ENCODE results near the gene SLC2A2. TPM values are rescaled to one million over a fixed set of nuclear protein-coding genes. Genes with fewer than 3 reads are reported as not detected.

SLC2A2 gene
- total and polyA plus RNA-seq, 12 donors, result not detected

GRCh38 chr3:170985304-170985703 is 41.2 kb downstream of the SLC2A2 start:
- DNase-seq (no peak), ATAC-seq (no peak)
- Histone ChIP-seq H3K27ac (no peak overlapping the region), H3K9me3 (peaks cover 0 to 9% (median 0%) of the 10 kb centered on the region in 11 donors), H3K4me3 (no peak overlapping the region), H3K27me3 (peaks cover 0 to 5% (median 0%) of the 10 kb centered on the region in 7 donors), H3K36me3 (no peaks in the 10 kb centered on the region), H3K4me1 (no peaks in the 10 kb centered on the region)
- no peak for TF ChIP-seq CTCF (IDR thresholded peaks at IDR 0.05)
- intact Hi-C loops (cut with DNase I), result no loop called here
- WGBS, 2 donors, result 96% methylated on average over 2 of the region's 2 CpGs

- intact Hi-C loops (cut with DNase I), result no loop called here
- Histone ChIP-seq H3K27ac (no peak overlapping the region), H3K27me3 (peaks cover 0 to 5% (median 0%) of the 10 kb centered on the region in 7 donors), H3K4me1 (no peaks in the 10 kb centered on the region), H3K4me3 (no peak overlapping the region), H3K36me3 (no peaks in the 10 kb centered on the region), H3K9me3 (peaks cover 0 to 9% (median 0%) of the 10 kb centered on the region in 11 donors)
- 89 to 91% methylated on average over 2 of the region's 2 CpGs for WGBS, 2 donors
- ATAC-seq (no peak), DNase-seq (no peak)
- TF ChIP-seq CTCF (IDR thresholded peaks at IDR 0.05), result no peak
Measured at GRCh38 chr3:170982733-170983132, 43.8 kb downstream of the SLC2A2 start.

- H3K27ac ChIP-seq, result no peak overlapping the region
- TF ChIP-seq CTCF (IDR thresholded peaks at IDR 0.05), result peak in 1 of 9 donors; percentile 31
- peaks cover 0 to 9% (median 0%) of the 10 kb centered on the region in 11 donors for H3K9me3 ChIP-seq
- no peak overlapping the region for H3K4me3 ChIP-seq
- no peak for DNase-seq
- ATAC-seq, result no peak
- H3K27me3 ChIP-seq, result no peaks in the 10 kb centered on the region
- H3K4me1 ChIP-seq, result no peaks in the 10 kb centered on the region
- intact Hi-C loops (cut with DNase I), result no loop called here
- no peaks in the 10 kb centered on the region for H3K36me3 ChIP-seq
Measured at GRCh38 chr3:170980399-170980798, 46.1 kb downstream of the SLC2A2 start.

- no peaks in the 10 kb centered on the region for H3K9me3 ChIP-seq
- H3K36me3 ChIP-seq, result no peaks in the 10 kb centered on the region
- ATAC-seq (no peak), DNase-seq (no peak)
- H3K4me1 ChIP-seq, result no peaks in the 10 kb centered on the region
- intact Hi-C loops (cut with DNase I), result no loop called here
- no peak overlapping the region for H3K27ac ChIP-seq
- H3K27me3 ChIP-seq, result peaks cover 0 to 7% (median 0%) of the 10 kb centered on the region in 7 donors
- no peak for TF ChIP-seq CTCF (IDR thresholded peaks at IDR 0.05)
- 80 to 86% methylated on average over 11 of the region's 11 CpGs for WGBS, 2 donors
- H3K4me3 ChIP-seq, result no peak overlapping the region
Measured at GRCh38 chr3:170977949-170978745, 48.4 kb downstream of the SLC2A2 start.

Measured in heart right ventricle (tissue), 16 donors.